ENCODE results near the gene SEC14L3. TPM values are rescaled to one million over a fixed set of nuclear protein-coding genes. Genes with fewer than 3 reads are reported as not detected.

The SEC14L3 gene
- total and polyA plus RNA-seq, 10 of the 15 experiments (the other 5 are each of a cell fraction or from before 2014, with no cell fraction given), result 0.03 TPM; not detected in 9

- intact Hi-C loops (cut with micrococcal nuclease; ENCODE audit: unreplicated experiment) (no loop called here), in situ Hi-C loops (cut with MboI) (no loop called here)
- FAIRE-seq (no peak), DNase-seq (ENCODE audit: low read depth, low spot score) (no peak), ATAC-seq (no peak)
- no peak overlapping the region for H3K4me2 ChIP-seq (ENCODE audit: control insufficient read depth, insufficient read depth)
- peaks cover 0 to 2% of the 10 kb centered on the region in 2 experiments; a peak in 2 of 4 replicates for H3K27me3 ChIP-seq (replicated peaks in 1 of 2; ENCODE audit: control insufficient read depth in 2 of 2, insufficient read depth in 2 of 2, low read length in 1 of 2)
- no peaks in the 10 kb centered on the region; the same call in 1 of the 2 replicates for H4K20me1 ChIP-seq (ENCODE audit: control insufficient read depth, insufficient read depth)
- H3K4me1 ChIP-seq (ENCODE audit: control insufficient read depth, insufficient read depth, low read length), result no peaks in the 10 kb centered on the region
- 5% methylated on average over 6 of the region's 6 CpGs for WGBS (ENCODE audit: insufficient coverage, insufficient replicate concordance, low lambda C conversion rate, missing lambda C conversion rate)
- ChIA-PET RAD21 (ENCODE audit: unreplicated experiment) (no interaction called here), CTCF (interaction anchor here (1.0 to 1.3 kb wide), 3 partner anchors 10 to 187 kb away, joined by 3 to 6 read pairs (median 3); no protein-coding TSS in a partner anchor), POLR2A (interaction anchor here (0.6 kb wide), 1 partner anchor 33 kb away, joined by 4 read pairs; no protein-coding TSS in a partner anchor), SMC1A (ENCODE audit: uncharacterized antibody, unreplicated experiment) (no interaction called here)
- H3K9me3 ChIP-seq (replicated peaks; ENCODE audit: control insufficient read depth, insufficient read depth, low read length), result no peaks in the 10 kb centered on the region
- H3K9ac ChIP-seq (ENCODE audit: control insufficient read depth, insufficient read depth, low read length), result no peak overlapping the region
- no peaks in the 10 kb centered on the region for H3K79me2 ChIP-seq (ENCODE audit: control insufficient read depth, insufficient read depth, low read length)
- H2AFZ ChIP-seq (ENCODE audit: control insufficient read depth, low read depth, low read length), result no peak overlapping the region
- H3K4me3 ChIP-seq, result no peak overlapping the region
- H3K36me3 ChIP-seq (ENCODE audit: control insufficient read depth in 2 of 2, insufficient read depth in 2 of 2, low read length in 1 of 2), result no peaks in the 10 kb centered on the region
- no peak for TF ChIP-seq MTA3 (IDR thresholded peaks at IDR 0.05; ENCODE audit: borderline replicate concordance, low read length)
- no peak for TF ChIP-seq KLF5 (IDR thresholded peaks at IDR 0.05; ENCODE audit: partially characterized antibody)
- TF ChIP-seq SMARCA5 (IDR thresholded peaks at IDR 0.05), result no peak
- TF ChIP-seq CHD1 (IDR thresholded peaks at IDR 0.05; ENCODE audit: low read depth, low read length), result no peak
- no peak for TF ChIP-seq FOXM1 (IDR thresholded peaks at IDR 0.05; ENCODE audit: low read depth, low read length)
- no peak for TF ChIP-seq RELA (IDR thresholded peaks at IDR 0.05; ENCODE audit: borderline replicate concordance, partially characterized antibody)
- no peak for TF ChIP-seq IKZF1 (conservative IDR thresholded peaks at IDR 0.05)
- TF ChIP-seq EGR1 (IDR thresholded peaks at IDR 0.05; ENCODE audit: borderline replicate concordance in 1 of 2, low read depth in 2 of 2, low read length in 2 of 2), result no peak
- TF ChIP-seq STAT1 (conservative IDR thresholded peaks at IDR 0.05), result no peak
- no peak for TF ChIP-seq ZNF592 (IDR thresholded peaks at IDR 0.05)
- no peak for TF ChIP-seq RCOR1 (conservative IDR thresholded peaks at IDR 0.05; ENCODE audit: low read depth, low read length)
- TF ChIP-seq STAT3 (IDR thresholded peaks at IDR 0.05; ENCODE audit: low read depth, low read length), result no peak
- no peak for TF ChIP-seq CTCF (IDR thresholded peaks at IDR 0.05 in 2 of 3, conservative IDR thresholded peaks at IDR 0.05 in 1 of 3; ENCODE audit: control insufficient read depth in 2 of 3, extremely low read depth in 1 of 3, insufficient read depth in 1 of 3, low read depth in 3 of 3, low read length in 3 of 3)
- no peak for TF ChIP-seq NKRF (conservative IDR thresholded peaks at IDR 0.05)
- TF ChIP-seq POLR2AphosphoS5 (IDR thresholded peaks at IDR 0.05; ENCODE audit: low read length), result no peak
- TF ChIP-seq SMC3 (IDR thresholded peaks at IDR 0.05; ENCODE audit: borderline replicate concordance, low read length), result no peak
- no peak overlapping the region for H3K27ac ChIP-seq (ENCODE audit: control insufficient read depth, insufficient read depth)
- BruUV-seq (replicated peaks), result no TSS peak
Observed at GRCh38 chr22:30474683-30475424, 3.0 kb upstream of the SEC14L3 start.

Data from GM12878 (cell line).